ENCODE data around the gene ATP6V1G2. TPM values are rescaled to one million over a fixed set of nuclear protein-coding genes. Genes with fewer than 3 reads are reported as not detected.
A peak's percentile ranks its signal among the peaks of the same experiment; 100 is the strongest.

Gene ATP6V1G2
- total and polyA plus RNA-seq, 12 donors = 0.88 to 2.5 (median 2.0) TPM

DNA sequence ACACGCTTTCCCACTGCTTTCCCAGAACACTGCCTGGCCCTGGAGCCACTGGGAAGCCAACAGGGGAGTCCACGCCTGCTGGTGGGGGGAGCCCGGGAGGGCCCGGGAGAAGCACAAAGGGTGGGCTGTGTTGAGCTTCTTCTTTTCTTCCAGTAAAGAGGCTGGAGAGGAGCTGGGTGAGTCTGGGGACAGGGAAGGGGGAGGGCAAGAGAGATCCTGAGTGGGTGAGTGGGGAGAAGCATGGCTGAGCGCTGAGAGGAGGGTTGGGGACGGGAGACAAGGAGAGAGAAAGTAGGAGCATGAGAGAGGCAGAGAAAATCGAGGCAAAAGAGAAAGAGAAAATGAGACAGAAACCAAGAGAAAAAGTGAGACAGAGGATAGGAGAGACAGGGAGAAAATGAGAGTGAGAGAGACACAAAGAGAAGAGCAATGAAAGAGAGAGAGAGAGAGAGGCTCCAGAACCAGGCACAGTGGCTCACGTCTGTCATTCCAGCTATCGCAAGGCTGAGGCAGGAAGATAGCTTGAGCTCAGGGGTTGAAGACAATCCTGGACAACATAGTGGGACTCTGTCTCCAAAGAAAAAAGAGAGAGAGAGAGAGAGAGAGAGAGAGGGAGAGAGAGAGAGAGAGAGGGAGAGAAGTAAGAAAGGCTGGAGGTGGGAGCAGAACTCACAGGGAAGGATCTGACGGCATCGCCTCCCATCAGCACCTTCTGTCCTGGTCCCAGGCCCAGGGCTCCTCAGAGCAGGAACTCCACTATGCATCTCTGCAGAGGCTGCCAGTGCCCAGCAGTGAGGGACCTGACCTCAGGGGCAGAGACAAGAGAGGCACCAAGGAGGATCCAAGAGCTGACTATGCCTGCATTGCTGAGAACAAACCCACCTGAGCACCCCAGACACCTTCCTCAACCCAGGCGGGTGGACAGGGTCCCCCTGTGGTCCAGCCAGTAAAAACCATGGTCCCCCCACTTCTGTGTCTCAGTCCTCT, 41.7 kb upstream of the ATP6V1G2 start:
- Histone ChIP-seq H3K9me3 (no peaks in the 10 kb centered on the region), H3K4me3 (peak overlapping the region in 4 of 10 donors; percentile 0 to 51 (median 6)), H3K4me1 (peaks cover 0 to 57% (median 3%) of the 10 kb centered on the region in 9 donors), H3K36me3 (peaks cover 0 to 8% (median 0%) of the 10 kb centered on the region in 9 donors), H3K27ac (peak overlapping the region in 3 of 10 donors; percentile 44 to 94 (median 67)), H3K27me3 (peaks cover 0 to 9% (median 0%) of the 10 kb centered on the region in 7 donors)
- DNase-seq (no peak), ATAC-seq (no peak)
- TF ChIP-seq, protein P1, sequence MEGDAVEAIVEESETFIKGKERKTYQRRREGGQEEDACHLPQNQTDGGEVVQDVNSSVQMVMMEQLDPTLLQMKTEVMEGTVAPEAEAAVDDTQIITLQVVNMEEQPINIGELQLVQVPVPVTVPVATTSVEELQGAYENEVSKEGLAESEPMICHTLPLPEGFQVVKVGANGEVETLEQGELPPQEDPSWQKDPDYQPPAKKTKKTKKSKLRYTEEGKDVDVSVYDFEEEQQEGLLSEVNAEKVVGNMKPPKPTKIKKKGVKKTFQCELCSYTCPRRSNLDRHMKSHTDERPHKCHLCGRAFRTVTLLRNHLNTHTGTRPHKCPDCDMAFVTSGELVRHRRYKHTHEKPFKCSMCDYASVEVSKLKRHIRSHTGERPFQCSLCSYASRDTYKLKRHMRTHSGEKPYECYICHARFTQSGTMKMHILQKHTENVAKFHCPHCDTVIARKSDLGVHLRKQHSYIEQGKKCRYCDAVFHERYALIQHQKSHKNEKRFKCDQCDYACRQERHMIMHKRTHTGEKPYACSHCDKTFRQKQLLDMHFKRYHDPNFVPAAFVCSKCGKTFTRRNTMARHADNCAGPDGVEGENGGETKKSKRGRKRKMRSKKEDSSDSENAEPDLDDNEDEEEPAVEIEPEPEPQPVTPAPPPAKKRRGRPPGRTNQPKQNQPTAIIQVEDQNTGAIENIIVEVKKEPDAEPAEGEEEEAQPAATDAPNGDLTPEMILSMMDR (IDR thresholded peaks at IDR 0.05) = no peak
- intact Hi-C loops (cut with DNase I) = no loop called here
- 70 to 73% methylated on average over 12 of the region's 12 CpGs for WGBS, 2 donors

GRCh38 chr6:31586599-31587281, 40.3 kb upstream of the ATP6V1G2 start:
- intact Hi-C loops (cut with DNase I) = no loop called here
- Histone ChIP-seq H3K4me1 (peaks cover 0 to 70% (median 11%) of the 10 kb centered on the region in 9 donors), H3K27ac (peak overlapping the region in 5 of 10 donors; percentile 22 to 94 (median 44)), H3K36me3 (peaks cover 0 to 8% (median 0%) of the 10 kb centered on the region in 9 donors), H3K9me3 (no peaks in the 10 kb centered on the region), H3K4me3 (peak overlapping the region in 3 of 10 donors; percentile 11 to 51 (median 20)), H3K27me3 (peaks cover 0 to 9% (median 0%) of the 10 kb centered on the region in 7 donors)
- 63% methylated on average over 9 of the region's 9 CpGs for WGBS, 2 donors
- DNase-seq = no peak
- TF ChIP-seq, protein P1 (IDR thresholded peaks at IDR 0.05) = no peak
- peak; percentile 47 to 74 (median 56) for ATAC-seq

DNA sequence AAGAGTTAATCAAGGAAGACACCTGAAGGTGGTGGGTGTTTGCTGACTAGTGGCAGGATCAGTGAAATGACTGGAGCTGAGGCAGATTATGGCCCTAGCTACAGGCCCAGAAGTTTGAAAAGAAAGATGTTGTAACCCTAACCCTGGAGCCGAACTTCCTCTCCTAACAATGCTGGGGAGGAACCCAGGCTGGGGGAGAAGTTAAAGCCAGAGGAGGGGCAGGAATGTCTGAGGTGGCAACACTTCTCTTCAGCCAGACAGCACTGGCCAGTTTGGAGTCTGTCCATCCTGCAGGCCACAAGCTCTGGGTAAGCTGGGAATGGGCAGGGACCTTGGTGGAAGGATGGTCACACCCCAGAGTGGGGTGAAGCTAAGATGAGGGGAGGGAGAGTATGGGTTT, 39.6 kb upstream of the ATP6V1G2 start, which contains the start of gene LST1:
Gene LST1 (plus strand): TSS at position 270 of the 400 bp plus-strand sequence. CDS start 1,023 bp downstream, outside the sequence.
- H3K4me1 ChIP-seq = peaks cover 0 to 74% (median 15%) of the 10 kb centered on the region in 9 donors
- H3K9me3 ChIP-seq = no peaks in the 10 kb centered on the region
- H3K4me3 ChIP-seq = peak within 1 kb of the TSS in 3 of 10 donors; percentile 11 to 51 (median 20)
- ATAC-seq (peak in 7 of 8 donors; percentile 7 to 56 (median 32)), DNase-seq (no peak)
- H3K27ac ChIP-seq = peak within 1 kb of the TSS in 6 of 10 donors; percentile 22 to 94 (median 44)
- intact Hi-C loops (cut with DNase I) = no loop called here
- 51 to 61% methylated on average over 1 of the region's 1 CpG for WGBS, 2 donors
- TF ChIP-seq, protein P1 (IDR thresholded peaks at IDR 0.05) = no peak
- H3K27me3 ChIP-seq = peaks cover 0 to 9% (median 0%) of the 10 kb centered on the region in 7 donors
- peaks cover 0 to 8% (median 0%) of the 10 kb centered on the region in 9 donors for H3K36me3 ChIP-seq

GRCh38 chr6:31585491-31585890, 39.1 kb upstream of the ATP6V1G2 start:
- H3K4me1 ChIP-seq = peaks cover 0 to 76% (median 15%) of the 10 kb centered on the region in 9 donors
- TF ChIP-seq, protein P1 (IDR thresholded peaks at IDR 0.05) = peak in 4 of 9 donors; percentile 7 to 42 (median 10)
- peak overlapping the region in 6 of 10 donors; percentile 22 to 94 (median 44) for H3K27ac ChIP-seq
- peaks cover 0 to 9% (median 0%) of the 10 kb centered on the region in 7 donors for H3K27me3 ChIP-seq
- intact Hi-C loops (cut with DNase I) = no loop called here
- H3K36me3 ChIP-seq = peaks cover 0 to 8% (median 0%) of the 10 kb centered on the region in 9 donors
- DNase-seq (no peak), ATAC-seq (no peak)
- peak overlapping the region in 1 of 10 donors; percentile 51 for H3K4me3 ChIP-seq
- WGBS, 2 donors = 64 to 77% methylated on average over 2 of the region's 2 CpGs
- H3K9me3 ChIP-seq = no peaks in the 10 kb centered on the region
